ENCODE measurements around the gene ZNF575. TPM values are rescaled to one million over a fixed set of nuclear protein-coding genes. Genes with fewer than 3 reads are reported as not detected.
A peak's percentile ranks its signal among the peaks of the same experiment; 100 is the strongest.

Gene ZNF575
- total RNA-seq, 1 experiment from 2014 or later: 6.5 TPM

GRCh38 chr19:43553656-43554055 lies 20.7 kb downstream of the ZNF575 start:
- Histone ChIP-seq H3K27ac (no peak overlapping the region), H3K79me2 (ENCODE audit: low read depth) (no peaks in the 10 kb centered on the region), H2AFZ (no peak overlapping the region), H3K4me2 (no peak overlapping the region), H3K36me3 (ENCODE audit: low read depth) (no peaks in the 10 kb centered on the region), H3K27me3 (ENCODE audit: insufficient read depth, low read depth) (no peaks in the 10 kb centered on the region), H3K9me2 (ENCODE audit: insufficient read depth) (no peaks in the 10 kb centered on the region), H3K4me1 (replicated peaks; ENCODE audit: insufficient read depth) (no peaks in the 10 kb centered on the region), H3F3A (ENCODE audit: insufficient read depth, low read depth) (0 out of 2 replicates have a peak, but pooled peaks cover 9% of the 10 kb centered on the region), H3K4me3 (no peak overlapping the region), H4K20me1 (ENCODE audit: insufficient read depth) (no peaks in the 10 kb centered on the region), H3K9me3 (ENCODE audit: insufficient read depth, low read depth) (no peaks in the 10 kb centered on the region)
- TF ChIP-seq EZH2 (IDR thresholded peaks at IDR 0.05; ENCODE audit: low read depth): no peak
- TF ChIP-seq CTCF (conservative IDR thresholded peaks at IDR 0.05): no peak
- no TSS peak for BruUV-seq (replicated peaks)
- CTCF ChIA-PET: interaction anchor here (0.6 kb wide), 1 partner anchor 23 kb away, joined by 15 read pairs; no protein-coding TSS in a partner anchor
- intact Hi-C loops (cut with micrococcal nuclease; ENCODE audit: unreplicated experiment): no loop called here
- POLR2A ChIA-PET (ENCODE audit: unreplicated experiment): no interaction called here
- no peak for DNase-seq

GRCh38 chr19:43554317-43554895 lies 21.4 kb downstream of the ZNF575 start:
- H3K4me2 ChIP-seq: no peak overlapping the region
- TF ChIP-seq CTCF (conservative IDR thresholded peaks at IDR 0.05): no peak
- TF ChIP-seq EZH2 (IDR thresholded peaks at IDR 0.05; ENCODE audit: low read depth): no peak
- H3K36me3 ChIP-seq (ENCODE audit: low read depth): no peaks in the 10 kb centered on the region
- H3K4me1 ChIP-seq (replicated peaks; ENCODE audit: insufficient read depth): no peaks in the 10 kb centered on the region
- no peaks in the 10 kb centered on the region for H3K79me2 ChIP-seq (ENCODE audit: low read depth)
- H3K9me2 ChIP-seq (ENCODE audit: insufficient read depth): no peaks in the 10 kb centered on the region
- CTCF ChIA-PET: interaction anchor here (0.5 to 1.1 kb wide), 5 partner anchors 32 to 255 kb away, joined by 3 to 5 read pairs (median 3); partner anchors contain the start of gene SMG9
- BruUV-seq (replicated peaks): no TSS peak
- no peak overlapping the region for H2AFZ ChIP-seq
- H3K27ac ChIP-seq: no peak overlapping the region
- no peaks in the 10 kb centered on the region for H4K20me1 ChIP-seq (ENCODE audit: insufficient read depth)
- 0 out of 2 replicates have a peak, but pooled peaks cover 9% of the 10 kb centered on the region for H3F3A ChIP-seq (ENCODE audit: insufficient read depth, low read depth)
- H3K27me3 ChIP-seq (ENCODE audit: insufficient read depth, low read depth): no peaks in the 10 kb centered on the region
- no peak for DNase-seq
- no peaks in the 10 kb centered on the region for H3K9me3 ChIP-seq (ENCODE audit: insufficient read depth, low read depth)
- no peak overlapping the region for H3K4me3 ChIP-seq
- POLR2A ChIA-PET (ENCODE audit: unreplicated experiment): no interaction called here
- intact Hi-C loops (cut with micrococcal nuclease; ENCODE audit: unreplicated experiment): no loop called here

GRCh38 chr19:43555185-43555770 lies 22.3 kb downstream of the ZNF575 start:
- POLR2A ChIA-PET (ENCODE audit: unreplicated experiment): no interaction called here
- Histone ChIP-seq H3K4me3 (no peak overlapping the region), H3K4me2 (no peak overlapping the region), H4K20me1 (ENCODE audit: insufficient read depth) (no peaks in the 10 kb centered on the region), H3K79me2 (ENCODE audit: low read depth) (no peaks in the 10 kb centered on the region), H3K27ac (no peak overlapping the region), H2AFZ (no peak overlapping the region), H3F3A (ENCODE audit: insufficient read depth, low read depth) (0 out of 2 replicates have a peak, but pooled peaks cover 9% of the 10 kb centered on the region), H3K9me2 (ENCODE audit: insufficient read depth) (no peaks in the 10 kb centered on the region), H3K9me3 (ENCODE audit: insufficient read depth, low read depth) (no peaks in the 10 kb centered on the region), H3K36me3 (ENCODE audit: low read depth) (no peaks in the 10 kb centered on the region), H3K27me3 (ENCODE audit: insufficient read depth, low read depth) (no peaks in the 10 kb centered on the region), H3K4me1 (replicated peaks; ENCODE audit: insufficient read depth) (no peaks in the 10 kb centered on the region)
- CTCF ChIA-PET: interaction anchor here (0.5 to 1.6 kb wide), 9 partner anchors 29 to 1379 kb away, joined by 3 to 5 read pairs (median 3); partner anchors contain the start of gene SMG9
- DNase-seq: peak in 1 of 2 experiments; percentile 65
- BruUV-seq (replicated peaks): no TSS peak
- TF ChIP-seq EZH2 (IDR thresholded peaks at IDR 0.05; ENCODE audit: low read depth) (no peak), CTCF (conservative IDR thresholded peaks at IDR 0.05) (peak; percentile 76)
- intact Hi-C loops (cut with micrococcal nuclease; ENCODE audit: unreplicated experiment): no loop called here
